WERI-Rb-1 (cell line): Measurements from ENCODE around the gene ST8SIA4.

Source experiments
- DNase-seq: peaks from one replicate; pipeline ENCODE4 v3.0.0-alpha.2; 2020
- H3K27ac ChIP-seq: fragments of 250-450 bp; sonication (Bioruptor Pico); 2 replicates; pipeline ENCODE4 v1.5.1; 2020; ENCODE audit warnings: mild to moderate bottlenecking, moderate library complexity
- H3K27me3 ChIP-seq: fragments of 250-450 bp; sonication (Bioruptor Pico); 2 replicates; pipeline ENCODE4 v1.5.1; 2021; ENCODE audit warnings: mild to moderate bottlenecking, low read depth, moderate library complexity; ENCODE audit not compliant: insufficient read depth, severe bottlenecking
- H3K36me3 ChIP-seq: fragments of 250-450 bp; sonication (Bioruptor Pico); 2 replicates; pipeline ENCODE4 v1.5.1; 2020; ENCODE audit warnings: mild to moderate bottlenecking, moderate library complexity
- H3K4me3 ChIP-seq: 2 replicates; pipeline ENCODE4 v1.5.1; 2011; ENCODE audit warnings: low read depth, mild to moderate bottlenecking, control low read depth, low read length
- H3K9me3 ChIP-seq: fragments of 250-450 bp; sonication (Bioruptor Pico); 2 replicates; pipeline ENCODE4 v1.5.1; 2021; ENCODE audit warnings: mild to moderate bottlenecking, moderate library complexity; ENCODE audit not compliant: severe bottlenecking
- TF ChIP-seq, protein P1 (sequence below): IDR thresholded peaks from 2 replicates; pipeline ENCODE4 v1.5.1; 2011; ENCODE audit warnings: low read depth, mild to moderate bottlenecking, control low read depth, inconsistent platforms, low read length

Gene ST8SIA4

DNA sequence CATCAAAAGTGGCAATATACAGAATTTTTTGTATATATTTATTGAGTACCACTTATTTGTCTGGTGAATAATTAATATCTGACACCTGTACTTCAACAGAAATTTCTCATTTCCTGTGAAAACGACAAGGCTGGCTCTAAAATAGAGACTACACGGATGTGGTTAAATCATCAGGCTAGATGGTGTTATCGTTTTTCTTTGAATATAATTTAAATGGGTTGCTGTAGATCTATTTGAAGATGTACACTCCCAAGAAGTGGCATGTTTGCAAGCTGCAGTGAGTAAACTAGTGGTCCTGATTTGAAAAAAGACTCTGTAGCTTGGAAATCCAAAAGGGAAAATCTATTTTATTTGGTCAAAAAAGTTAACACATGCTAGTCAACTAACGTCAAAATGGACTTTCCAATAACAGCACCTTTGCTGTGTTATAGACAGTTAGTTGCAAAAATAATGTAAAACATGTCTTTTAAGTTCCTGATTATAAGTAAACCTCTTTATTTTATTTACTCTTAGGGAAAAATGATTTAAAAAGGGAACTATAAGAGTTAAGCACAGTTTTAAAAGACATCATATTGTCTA is 13.8 kb downstream of the ST8SIA4 start:
- TF ChIP-seq, protein P1, sequence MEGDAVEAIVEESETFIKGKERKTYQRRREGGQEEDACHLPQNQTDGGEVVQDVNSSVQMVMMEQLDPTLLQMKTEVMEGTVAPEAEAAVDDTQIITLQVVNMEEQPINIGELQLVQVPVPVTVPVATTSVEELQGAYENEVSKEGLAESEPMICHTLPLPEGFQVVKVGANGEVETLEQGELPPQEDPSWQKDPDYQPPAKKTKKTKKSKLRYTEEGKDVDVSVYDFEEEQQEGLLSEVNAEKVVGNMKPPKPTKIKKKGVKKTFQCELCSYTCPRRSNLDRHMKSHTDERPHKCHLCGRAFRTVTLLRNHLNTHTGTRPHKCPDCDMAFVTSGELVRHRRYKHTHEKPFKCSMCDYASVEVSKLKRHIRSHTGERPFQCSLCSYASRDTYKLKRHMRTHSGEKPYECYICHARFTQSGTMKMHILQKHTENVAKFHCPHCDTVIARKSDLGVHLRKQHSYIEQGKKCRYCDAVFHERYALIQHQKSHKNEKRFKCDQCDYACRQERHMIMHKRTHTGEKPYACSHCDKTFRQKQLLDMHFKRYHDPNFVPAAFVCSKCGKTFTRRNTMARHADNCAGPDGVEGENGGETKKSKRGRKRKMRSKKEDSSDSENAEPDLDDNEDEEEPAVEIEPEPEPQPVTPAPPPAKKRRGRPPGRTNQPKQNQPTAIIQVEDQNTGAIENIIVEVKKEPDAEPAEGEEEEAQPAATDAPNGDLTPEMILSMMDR, result no peak
- Histone ChIP-seq H3K4me3 (no peak overlapping the region), H3K27ac (no peak overlapping the region), H3K36me3 (no peaks in the 10 kb centered on the region), H3K9me3 (no peaks in the 10 kb centered on the region), H3K27me3 (no peaks in the 10 kb centered on the region)
- DNase-seq, result no peak

DNA sequence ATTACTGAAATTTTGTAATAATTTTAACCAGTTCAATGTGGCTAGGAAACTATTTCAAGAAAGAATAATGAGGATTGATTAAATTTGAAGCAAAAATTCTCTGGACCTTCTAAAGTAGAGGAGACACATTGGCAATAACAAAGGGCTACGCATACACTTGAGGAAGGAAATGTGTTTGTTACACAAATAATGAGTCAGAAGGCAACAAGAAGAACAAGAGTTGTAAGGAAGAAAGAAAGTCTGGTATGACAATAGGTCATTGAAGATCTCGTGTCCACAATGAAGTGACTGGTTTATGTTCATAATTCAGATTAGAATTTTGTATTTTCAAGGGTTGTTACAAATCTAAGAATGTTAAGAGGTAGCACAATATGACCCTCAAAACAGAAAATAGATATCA is 25.8 kb downstream of the ST8SIA4 start:
- Histone ChIP-seq H3K4me3 (no peak overlapping the region), H3K27me3 (no peaks in the 10 kb centered on the region), H3K36me3 (no peaks in the 10 kb centered on the region), H3K27ac (no peak overlapping the region), H3K9me3 (no peaks in the 10 kb centered on the region)
- TF ChIP-seq, protein P1, result no peak
- DNase-seq, result no peak

DNA sequence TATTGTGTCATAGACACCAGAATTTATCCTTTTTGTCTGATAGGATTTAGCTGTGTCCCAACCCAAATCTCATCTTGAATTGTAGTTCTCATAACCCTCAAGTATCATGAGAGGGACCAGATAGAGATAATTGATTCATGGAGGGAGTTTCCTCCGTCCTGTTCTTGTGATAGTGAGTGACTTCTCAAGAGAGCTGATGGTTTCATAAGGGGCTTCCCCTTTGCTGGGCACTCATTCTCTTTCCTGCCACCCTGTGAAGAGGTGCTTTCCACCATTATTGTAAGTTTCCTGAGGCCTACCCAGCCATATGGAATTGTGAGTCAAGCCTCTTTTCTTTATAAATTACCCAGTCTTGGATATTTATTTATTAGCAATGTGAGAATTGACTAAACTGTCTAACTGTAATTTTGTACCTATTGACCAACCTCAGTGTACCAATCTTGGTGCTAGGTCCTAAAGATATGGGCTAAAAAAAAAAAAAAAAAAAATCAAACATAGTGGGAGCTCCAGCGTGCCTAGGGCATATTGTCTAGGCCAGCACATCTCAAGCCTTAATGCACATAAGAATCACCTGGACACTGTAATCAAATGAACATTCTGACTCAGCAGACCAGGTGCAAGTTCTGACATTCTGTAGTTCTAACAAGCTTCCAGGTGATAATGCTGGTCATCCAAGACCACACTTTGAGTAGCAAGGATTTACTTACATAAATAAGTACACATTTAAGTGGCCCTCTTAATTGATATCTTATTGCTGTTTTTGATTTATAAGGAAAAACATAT is 30.5 kb downstream of the ST8SIA4 start:
- no peaks in the 10 kb centered on the region for H3K27me3 ChIP-seq
- no peak overlapping the region for H3K4me3 ChIP-seq
- no peaks in the 10 kb centered on the region for H3K9me3 ChIP-seq
- DNase-seq, result no peak
- H3K36me3 ChIP-seq, result no peaks in the 10 kb centered on the region
- no peak overlapping the region for H3K27ac ChIP-seq
- TF ChIP-seq, protein P1, result no peak

DNA sequence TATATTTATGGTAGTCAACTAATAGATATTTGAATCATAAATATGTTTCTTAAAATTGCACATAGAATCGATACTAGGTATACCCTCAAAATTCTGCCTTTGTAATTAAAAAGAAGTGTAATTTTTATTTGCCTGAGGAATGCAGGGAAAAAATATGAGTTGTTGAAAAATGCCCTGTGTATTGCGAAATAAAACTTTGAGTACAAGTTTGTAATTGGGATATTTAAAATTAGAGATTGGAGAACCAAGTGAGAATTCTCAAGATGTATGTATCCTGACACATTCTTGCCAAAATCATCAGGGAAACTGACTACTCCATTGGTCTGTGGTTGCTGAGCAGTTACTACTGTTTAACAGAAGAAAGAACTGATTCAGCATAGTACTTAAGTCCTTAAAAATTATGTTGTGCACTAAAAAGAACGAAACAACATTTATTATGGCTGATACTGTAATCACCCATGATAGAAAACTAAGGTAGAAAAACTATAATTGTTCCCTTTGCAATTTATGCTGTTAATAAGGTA is 36.0 kb downstream of the ST8SIA4 start:
- no peak overlapping the region for H3K27ac ChIP-seq
- TF ChIP-seq, protein P1, result no peak
- no peak for DNase-seq
- H3K9me3 ChIP-seq, result no peaks in the 10 kb centered on the region
- H3K4me3 ChIP-seq, result no peak overlapping the region
- no peaks in the 10 kb centered on the region for H3K27me3 ChIP-seq
- no peaks in the 10 kb centered on the region for H3K36me3 ChIP-seq

DNA sequence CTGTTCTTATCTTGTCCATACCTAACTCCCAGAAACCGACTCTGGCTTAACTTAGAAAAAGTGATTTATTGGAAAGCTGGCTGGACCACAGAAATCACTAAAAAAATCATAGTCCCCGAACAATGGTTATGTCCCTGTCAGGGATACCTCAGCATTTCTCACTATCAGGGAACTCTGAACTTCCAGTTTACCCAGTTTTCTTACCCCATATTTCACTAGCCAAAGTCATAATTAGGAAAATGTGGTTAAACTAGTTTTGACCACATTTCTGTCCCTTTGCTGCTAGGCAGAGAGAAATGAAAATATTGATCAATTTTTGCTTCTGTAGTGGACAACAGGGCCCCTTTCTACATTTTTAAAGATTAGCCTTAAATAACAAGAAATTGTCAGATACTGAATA is 38.2 kb downstream of the ST8SIA4 start:
- H3K4me3 ChIP-seq, result no peak overlapping the region
- no peak for DNase-seq
- H3K9me3 ChIP-seq, result no peaks in the 10 kb centered on the region
- H3K27me3 ChIP-seq, result no peaks in the 10 kb centered on the region
- TF ChIP-seq, protein P1, result no peak
- no peak overlapping the region for H3K27ac ChIP-seq
- no peaks in the 10 kb centered on the region for H3K36me3 ChIP-seq
